GM10248 (cell line): ENCODE data around the gene HCRTR1.
A peak's percentile ranks its signal among the peaks of the same experiment; 100 is the strongest.

Experiments
- CTCF ChIA-PET: fragments of 300-600 bp; sonication (Branson Sonifier 250); formaldehyde crosslinking; extraction: SDS; loops from one replicate; lab custom pipeline; 2021; ENCODE audit warnings: antibody characterized with exemption; lab: Yijun Ruan, JAX
- POLR2A ChIA-PET: fragments of 350-650 bp; sonication (Branson Sonifier 250); formaldehyde crosslinking; extraction: SDS; loops from one replicate; lab custom pipeline; 2020; ENCODE audit warnings: antibody characterized with exemption; lab: Yijun Ruan, JAX
- DNase-seq: peaks from one replicate; pipeline ENCODE4 v3.0.0; 2012; ENCODE audit errors: extremely low spot score
- TF ChIP-seq, protein P1 (sequence below): IDR thresholded peaks from 2 replicates; pipeline ENCODE4 v1.5.1; 2012; ENCODE audit warnings: mild to moderate bottlenecking, low read depth; ENCODE audit errors: extremely low read depth, missing control alignments, control extremely low read depth

The HCRTR1 gene

DNA sequence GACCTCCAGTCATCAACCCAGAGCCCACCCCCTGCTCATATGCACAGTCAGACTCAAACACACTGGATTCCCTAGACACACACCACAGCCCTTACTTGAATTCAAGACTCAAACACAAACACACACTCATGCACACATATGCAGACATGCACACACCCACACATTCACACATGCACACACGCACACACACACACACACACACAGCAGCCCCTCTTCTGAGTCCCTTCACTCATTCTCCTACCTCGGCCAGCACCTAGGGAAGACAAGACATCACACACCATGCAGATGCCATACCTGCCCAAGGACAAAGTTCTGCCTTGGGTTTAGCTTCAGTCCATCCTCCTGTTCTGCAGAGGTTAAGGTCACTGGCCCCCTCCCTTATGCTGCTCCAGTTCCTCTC is 1.6 kb upstream of the HCRTR1 start:
- ChIA-PET POLR2A (interaction anchor here (0.6 kb wide), 1 partner anchor 10 kb away, joined by 5 read pairs; no protein-coding TSS in a partner anchor), CTCF (interaction anchor here (3.6 to 4.2 kb wide), 3 partner anchors 13 to 53 kb away, joined by 20 to 52 read pairs (median 28); no protein-coding TSS in a partner anchor)
- no peak for DNase-seq
- TF ChIP-seq, protein P1, sequence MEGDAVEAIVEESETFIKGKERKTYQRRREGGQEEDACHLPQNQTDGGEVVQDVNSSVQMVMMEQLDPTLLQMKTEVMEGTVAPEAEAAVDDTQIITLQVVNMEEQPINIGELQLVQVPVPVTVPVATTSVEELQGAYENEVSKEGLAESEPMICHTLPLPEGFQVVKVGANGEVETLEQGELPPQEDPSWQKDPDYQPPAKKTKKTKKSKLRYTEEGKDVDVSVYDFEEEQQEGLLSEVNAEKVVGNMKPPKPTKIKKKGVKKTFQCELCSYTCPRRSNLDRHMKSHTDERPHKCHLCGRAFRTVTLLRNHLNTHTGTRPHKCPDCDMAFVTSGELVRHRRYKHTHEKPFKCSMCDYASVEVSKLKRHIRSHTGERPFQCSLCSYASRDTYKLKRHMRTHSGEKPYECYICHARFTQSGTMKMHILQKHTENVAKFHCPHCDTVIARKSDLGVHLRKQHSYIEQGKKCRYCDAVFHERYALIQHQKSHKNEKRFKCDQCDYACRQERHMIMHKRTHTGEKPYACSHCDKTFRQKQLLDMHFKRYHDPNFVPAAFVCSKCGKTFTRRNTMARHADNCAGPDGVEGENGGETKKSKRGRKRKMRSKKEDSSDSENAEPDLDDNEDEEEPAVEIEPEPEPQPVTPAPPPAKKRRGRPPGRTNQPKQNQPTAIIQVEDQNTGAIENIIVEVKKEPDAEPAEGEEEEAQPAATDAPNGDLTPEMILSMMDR = no peak

DNA sequence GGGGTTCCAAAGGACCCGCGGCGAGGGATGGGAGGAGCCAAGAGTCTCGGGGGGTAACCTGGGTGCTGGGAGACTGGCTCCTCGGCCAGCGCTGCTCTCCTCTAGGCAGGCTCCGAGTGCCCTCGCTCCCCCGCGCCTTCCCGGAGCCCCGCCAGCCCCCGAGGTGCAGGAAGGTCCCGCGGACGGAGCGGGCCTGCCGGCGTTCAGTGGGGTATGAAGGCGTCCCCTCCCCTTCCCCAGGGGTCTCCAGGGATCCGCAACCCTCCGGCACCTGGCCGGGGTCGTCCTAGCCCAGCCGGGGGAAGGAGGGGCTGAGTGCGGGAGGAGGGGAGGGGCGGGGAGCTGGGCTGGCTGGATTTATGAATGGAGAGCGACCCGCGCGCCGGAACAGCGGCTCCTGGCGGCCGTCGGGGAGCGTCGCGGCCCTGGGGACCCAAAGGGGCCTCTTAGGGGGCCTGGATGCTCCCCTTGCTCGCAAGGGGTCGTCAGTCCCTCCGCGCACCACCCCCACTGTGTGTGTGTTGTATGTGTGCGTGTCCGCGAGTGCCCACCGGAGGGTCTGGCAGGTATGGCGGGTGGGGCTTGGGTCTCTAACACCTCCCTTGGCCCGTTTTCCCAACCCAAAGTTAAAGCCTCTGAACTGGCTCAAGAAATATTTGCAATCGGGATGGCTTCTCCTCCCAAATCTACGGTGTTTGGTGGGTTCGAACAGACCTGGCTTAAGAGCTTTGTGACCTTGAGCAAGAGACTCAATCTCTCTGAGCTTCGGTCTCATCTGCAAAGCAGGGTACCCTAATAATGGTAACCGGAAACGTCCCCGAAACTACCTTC is 642 bp downstream of the HCRTR1 start:
- TF ChIP-seq, protein P1 = peak; percentile 77
- ChIA-PET CTCF (interaction anchor here (0.6 to 4.2 kb wide), 27 partner anchors 10 to 223 kb away, joined by 3 to 52 read pairs (median 4); partner anchors contain the start of gene PEF1), POLR2A (no interaction called here)
- peak; percentile 82 for DNase-seq

DNA sequence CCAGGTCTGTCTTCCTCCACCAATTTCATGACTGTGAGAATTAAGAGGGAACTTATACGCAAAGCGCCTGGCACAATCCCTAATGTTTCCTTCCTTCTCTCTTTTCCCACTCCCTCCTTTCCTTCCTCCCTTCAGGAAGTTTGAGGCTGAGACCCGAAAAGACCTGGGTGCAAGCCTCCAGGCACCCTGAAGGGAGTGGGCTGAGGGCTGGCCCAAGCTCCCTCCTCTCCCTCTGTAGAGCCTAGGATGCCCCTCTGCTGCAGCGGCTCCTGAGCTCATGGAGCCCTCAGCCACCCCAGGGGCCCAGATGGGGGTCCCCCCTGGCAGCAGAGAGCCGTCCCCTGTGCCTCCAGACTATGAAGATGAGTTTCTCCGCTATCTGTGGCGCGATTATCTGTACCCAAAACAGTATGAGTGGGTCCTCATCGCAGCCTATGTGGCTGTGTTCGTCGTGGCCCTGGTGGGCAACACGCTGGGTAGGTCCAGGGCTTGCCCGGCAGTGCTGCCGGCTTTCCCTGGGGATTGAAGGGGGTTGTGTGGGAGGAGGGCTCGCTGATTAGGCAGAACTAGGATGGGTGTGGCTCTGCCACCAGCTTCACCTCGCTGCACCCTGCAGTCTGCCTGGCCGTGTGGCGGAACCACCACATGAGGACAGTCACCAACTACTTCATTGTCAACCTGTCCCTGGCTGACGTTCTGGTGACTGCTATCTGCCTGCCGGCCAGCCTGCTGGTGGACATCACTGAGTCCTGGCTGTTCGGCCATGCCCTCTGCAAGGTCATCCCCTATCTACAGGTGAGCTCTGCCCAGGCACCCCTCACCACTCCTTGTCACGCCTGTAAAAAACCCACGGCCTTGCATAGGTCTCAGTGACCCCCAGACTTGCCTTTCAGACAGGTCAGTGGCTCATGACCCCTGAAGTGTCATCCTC is 1.7 kb downstream of the HCRTR1 start:
- TF ChIP-seq, protein P1 = no peak
- POLR2A ChIA-PET = no interaction called here
- DNase-seq = no peak
- CTCF ChIA-PET = interaction anchor here (0.9 to 4.2 kb wide), 25 partner anchors 10 to 224 kb away, joined by 3 to 52 read pairs (median 4); partner anchors contain the start of gene PEF1

DNA sequence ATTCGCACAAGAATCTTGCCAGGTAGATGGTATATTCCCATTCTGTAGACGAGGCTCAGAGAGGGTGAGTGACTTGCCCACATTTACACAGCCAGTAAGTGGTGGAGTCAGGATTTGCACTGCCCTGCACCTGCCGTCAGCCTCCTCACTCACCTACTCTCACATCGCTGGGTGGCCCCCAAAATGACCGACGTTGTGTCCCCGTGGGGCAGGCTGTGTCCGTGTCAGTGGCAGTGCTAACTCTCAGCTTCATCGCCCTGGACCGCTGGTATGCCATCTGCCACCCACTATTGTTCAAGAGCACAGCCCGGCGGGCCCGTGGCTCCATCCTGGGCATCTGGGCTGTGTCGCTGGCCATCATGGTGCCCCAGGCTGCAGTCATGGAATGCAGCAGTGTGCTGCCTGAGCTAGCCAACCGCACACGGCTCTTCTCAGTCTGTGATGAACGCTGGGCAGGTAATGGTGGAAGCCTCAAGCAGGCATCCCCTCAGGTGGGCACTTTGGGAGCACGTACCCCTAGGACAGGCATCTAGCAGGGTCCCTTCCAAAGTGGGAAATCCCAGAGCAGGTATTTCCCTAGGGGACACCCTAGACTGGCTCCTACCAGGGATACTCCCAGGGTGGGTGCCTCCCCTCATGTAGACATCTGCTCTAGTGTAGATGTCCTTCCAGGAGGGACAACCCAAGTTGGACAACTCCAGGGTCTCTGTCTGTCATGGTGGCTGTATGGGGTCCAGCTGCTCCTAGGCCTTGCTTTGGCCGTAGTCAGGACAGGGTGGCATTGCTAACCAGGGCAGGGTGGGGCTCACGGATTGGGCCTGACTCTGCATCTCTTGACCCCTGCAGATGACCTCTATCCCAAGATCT is 3.4 kb downstream of the HCRTR1 start:
- DNase-seq = no peak
- CTCF ChIA-PET = interaction anchor here (1.0 to 1.2 kb wide), 4 partner anchors 9 to 16 kb away, joined by 3 to 4 read pairs (median 3); no protein-coding TSS in a partner anchor
- TF ChIP-seq, protein P1 = no peak
- POLR2A ChIA-PET = no interaction called here

DNA sequence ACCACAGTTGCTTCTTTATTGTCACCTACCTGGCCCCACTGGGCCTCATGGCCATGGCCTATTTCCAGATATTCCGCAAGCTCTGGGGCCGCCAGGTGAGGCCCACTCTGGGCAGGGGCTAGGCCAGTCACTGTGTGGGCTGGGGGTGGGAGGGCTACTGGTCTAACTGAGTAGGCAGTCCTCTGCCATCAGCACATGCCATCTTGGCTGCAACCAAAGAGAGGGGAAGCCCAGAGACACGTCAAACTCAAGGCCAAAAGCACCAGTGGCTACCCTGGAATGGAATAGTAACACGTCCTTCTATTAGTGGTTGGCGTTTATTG is 4.0 kb downstream of the HCRTR1 start:
- ChIA-PET CTCF (interaction anchor here (0.9 to 1.2 kb wide), 4 partner anchors 8 to 16 kb away, joined by 3 read pairs; no protein-coding TSS in a partner anchor), POLR2A (no interaction called here)
- no peak for DNase-seq
- TF ChIP-seq, protein P1 = no peak
